Vagina (tissue), 2 donors: Measurements from ENCODE around the gene AGK.

Source experiments
- POLR2A ChIP-seq, 2 donors: fragments of 450-650 bp; IDR thresholded peaks; one replicate each; pipeline ENCODE4 v1.6.1; 2017; ENCODE audit warnings: antibody characterized with exemption in 2 of 2, mild to moderate bottlenecking in 2 of 2, moderate library complexity in 2 of 2
- POLR2AphosphoS5 ChIP-seq, 2 donors: sonication (generic); formaldehyde crosslinking; IDR thresholded peaks; one replicate each; pipeline ENCODE4 v1.9.0; 2017; ENCODE audit warnings: antibody characterized with exemption in 2 of 2, mild to moderate bottlenecking in 2 of 2, low read depth in 1 of 2; ENCODE audit not compliant: insufficient read depth in 1 of 2
- TF ChIP-seq, protein P1 (sequence below), 3 experiments: fragments of 450-650 bp in 2 of 3; fragments of 200-600 bp in 1 of 3; sonication (generic) in 1 of 3; IDR thresholded peaks; one replicate each; pipeline ENCODE4 v1.5.1; 2017 to 2019; ENCODE audit warnings: antibody characterized with exemption in 3 of 3, mild to moderate bottlenecking in 2 of 3, moderate library complexity in 2 of 3

DNA sequence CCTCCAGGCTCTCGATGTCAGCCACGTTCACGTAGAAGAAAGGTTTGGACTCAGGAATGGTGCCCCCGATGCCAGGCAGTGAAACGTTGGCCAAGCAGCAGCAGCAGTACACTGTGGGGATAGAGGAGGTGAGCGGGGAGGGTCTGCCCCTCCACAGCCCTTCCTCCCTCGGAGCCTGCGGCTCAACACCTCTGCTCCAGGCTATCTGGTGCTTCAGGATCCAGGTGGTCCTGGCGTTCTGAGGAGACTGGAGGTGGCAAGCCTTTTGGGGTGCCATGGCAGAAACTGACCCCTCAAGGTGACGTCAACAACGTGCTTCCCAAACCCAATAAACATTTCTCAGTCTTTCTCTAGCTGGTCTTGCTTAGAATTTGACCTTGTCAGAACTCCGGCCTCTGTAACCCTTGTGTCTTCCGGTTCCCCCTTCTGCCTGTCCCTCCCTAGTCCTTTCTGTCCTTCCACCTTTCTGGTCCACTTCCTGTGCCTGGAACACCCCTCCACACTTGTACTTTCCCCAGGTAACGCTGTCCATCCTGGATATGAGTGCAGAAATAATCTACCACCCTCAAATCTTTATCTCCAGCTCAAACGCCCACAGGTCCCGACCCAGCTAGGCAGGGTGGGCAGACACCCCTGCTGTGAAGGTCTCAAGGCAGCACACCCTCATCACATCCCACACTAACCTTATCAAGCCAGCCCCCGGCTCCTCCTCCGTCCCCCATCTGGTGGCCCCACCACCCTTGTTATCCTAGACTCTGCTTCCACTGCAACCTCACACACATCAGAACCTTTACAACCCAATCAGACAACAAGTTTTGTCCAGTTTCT lies 114.2 kb downstream of the AGK start:
- TF ChIP-seq, protein P1, sequence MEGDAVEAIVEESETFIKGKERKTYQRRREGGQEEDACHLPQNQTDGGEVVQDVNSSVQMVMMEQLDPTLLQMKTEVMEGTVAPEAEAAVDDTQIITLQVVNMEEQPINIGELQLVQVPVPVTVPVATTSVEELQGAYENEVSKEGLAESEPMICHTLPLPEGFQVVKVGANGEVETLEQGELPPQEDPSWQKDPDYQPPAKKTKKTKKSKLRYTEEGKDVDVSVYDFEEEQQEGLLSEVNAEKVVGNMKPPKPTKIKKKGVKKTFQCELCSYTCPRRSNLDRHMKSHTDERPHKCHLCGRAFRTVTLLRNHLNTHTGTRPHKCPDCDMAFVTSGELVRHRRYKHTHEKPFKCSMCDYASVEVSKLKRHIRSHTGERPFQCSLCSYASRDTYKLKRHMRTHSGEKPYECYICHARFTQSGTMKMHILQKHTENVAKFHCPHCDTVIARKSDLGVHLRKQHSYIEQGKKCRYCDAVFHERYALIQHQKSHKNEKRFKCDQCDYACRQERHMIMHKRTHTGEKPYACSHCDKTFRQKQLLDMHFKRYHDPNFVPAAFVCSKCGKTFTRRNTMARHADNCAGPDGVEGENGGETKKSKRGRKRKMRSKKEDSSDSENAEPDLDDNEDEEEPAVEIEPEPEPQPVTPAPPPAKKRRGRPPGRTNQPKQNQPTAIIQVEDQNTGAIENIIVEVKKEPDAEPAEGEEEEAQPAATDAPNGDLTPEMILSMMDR (IDR thresholded peaks at IDR 0.05), result no peak
- TF ChIP-seq POLR2AphosphoS5 (IDR thresholded peaks at IDR 0.05; ENCODE audit: insufficient read depth in 1 of 2, low read depth in 1 of 2) (no peak), POLR2A (IDR thresholded peaks at IDR 0.05) (no peak)
